Activated CD8-positive, alpha-beta memory T cell treated with anti-CD3 and anti-CD28 coated beads for 1 hour (primary cell): ENCODE measurements around the gene AP2S1.
"Not testable (repeated sequence)": the region's sequence is repeated elsewhere in the genome, so short reads cannot be mapped to it uniquely, and the experiment has no call there.

Experiments
- DNase-seq, 2 donors: peaks; one replicate each; pipeline ENCODE4 v3.0.0-alpha.2; 2020; ENCODE audit warnings: low read depth in 1 of 2; ENCODE audit errors: extremely low read depth in 1 of 2

AP2S1 gene

GRCh38 chr19:46809534-46810272 lies 40.9 kb downstream of the AP2S1 start:
- DNase-seq, result no peak

GRCh38 chr19:46806656-46807055 lies 44.0 kb downstream of the AP2S1 start:
- no peak for DNase-seq

GRCh38 chr19:46804432-46804831 lies 46.2 kb downstream of the AP2S1 start:
- DNase-seq, result not testable (repeated sequence)

- DNase-seq, result no peak
Measured at GRCh38 chr19:46803555-46803954, 47.1 kb downstream of the AP2S1 start.

- DNase-seq, result no peak
Measured at GRCh38 chr19:46802152-46802551, 48.5 kb downstream of the AP2S1 start.

- DNase-seq, result no peak
Measured at GRCh38 chr19:46798713-46799112, 51.9 kb downstream of the AP2S1 start.

GRCh38 chr19:46797881-46798280 lies 52.8 kb downstream of the AP2S1 start:
- no peak for DNase-seq

GRCh38 chr19:46791944-46792343 lies 58.7 kb downstream of the AP2S1 start:
- DNase-seq, result no peak

- DNase-seq, result no peak
Measured at GRCh38 chr19:46789371-46789770, 61.3 kb downstream of the AP2S1 start.

- no peak for DNase-seq
Measured at GRCh38 chr19:46788968-46789338, 61.7 kb downstream of the AP2S1 start.

- peak; percentile 93 to 94 for DNase-seq
Measured at GRCh38 chr19:46788262-46788967, 62.2 kb downstream of the AP2S1 start, which contains the start of gene SLC1A5. Gene SLC1A5, minus strand, starts transcription at chr19:46788594. Its CDS starts 629 bp downstream, at chr19:46787965.
